AG20443 (cell line): Measurements from ENCODE around the gene TRIM50.
"Not testable (repeated sequence)": the region's sequence is repeated elsewhere in the genome, so short reads cannot be mapped to it uniquely, and the experiment has no call there.

Experiments used
- DNase-seq: peaks from one replicate; pipeline ENCODE4 v3.0.0; 2012; ENCODE audit warnings: low spot score, mixed read lengths

Gene TRIM50

GRCh38 chr7:73350306-73351068 lies 22.6 kb upstream of the TRIM50 start:
- DNase-seq = no peak

GRCh38 chr7:73349763-73350162 lies 21.9 kb upstream of the TRIM50 start:
- no peak for DNase-seq

- DNase-seq = no peak
Observed at GRCh38 chr7:73345951-73346350, 18.1 kb upstream of the TRIM50 start.

GRCh38 chr7:73345538-73345937 lies 17.7 kb upstream of the TRIM50 start:
- DNase-seq = no peak

- no peak for DNase-seq
Observed at GRCh38 chr7:73343671-73344380, 15.9 kb upstream of the TRIM50 start.

- peak; percentile 86 for DNase-seq
Observed at GRCh38 chr7:73342645-73343044, 14.8 kb upstream of the TRIM50 start.

- DNase-seq = peak; percentile 80
Observed at GRCh38 chr7:73341877-73342276, 14.0 kb upstream of the TRIM50 start.

- DNase-seq = no peak
Observed at GRCh38 chr7:73340514-73340913, 12.6 kb upstream of the TRIM50 start.

- no peak for DNase-seq
Observed at GRCh38 chr7:73338321-73338720, 10.4 kb upstream of the TRIM50 start.

- no peak for DNase-seq
Observed at GRCh38 chr7:73332447-73332846, 4.6 kb upstream of the TRIM50 start.

GRCh38 chr7:73330772-73331171 lies 2.9 kb upstream of the TRIM50 start:
- no peak for DNase-seq

GRCh38 chr7:73329861-73330581 lies 2.1 kb upstream of the TRIM50 start:
- peak; percentile 54 for DNase-seq

GRCh38 chr7:73328696-73329095 lies 814 bp upstream of the TRIM50 start:
- DNase-seq = no peak

GRCh38 chr7:73327449-73327848 lies 433 bp downstream of the TRIM50 start:
- not testable (repeated sequence) for DNase-seq

- not testable (repeated sequence) for DNase-seq
Observed at GRCh38 chr7:73325424-73325823, 2.5 kb downstream of the TRIM50 start.

- DNase-seq = peak; percentile 84
Observed at GRCh38 chr7:73324081-73324845, 3.6 kb downstream of the TRIM50 start.

- not testable (repeated sequence) for DNase-seq
Observed at GRCh38 chr7:73323434-73324080, 4.3 kb downstream of the TRIM50 start.

- not testable (repeated sequence) for DNase-seq
Observed at GRCh38 chr7:73320009-73320408, 7.9 kb downstream of the TRIM50 start.

GRCh38 chr7:73319541-73319940 lies 8.3 kb downstream of the TRIM50 start:
- not testable (repeated sequence) for DNase-seq

- not testable (repeated sequence) for DNase-seq
Observed at GRCh38 chr7:73318656-73319204, 9.2 kb downstream of the TRIM50 start.

- no peak for DNase-seq
Observed at GRCh38 chr7:73316521-73316920, 11.4 kb downstream of the TRIM50 start.
